Amniotic stem cell (primary cell): ENCODE data around the gene HSDL1.

Experiments
- DNase-seq: peaks from one replicate; lab custom pipeline; 2025; lab: John Stamatoyannopoulos, UW

Gene HSDL1

GRCh38 chr16:84082110-84082509, 62.9 kb downstream of the HSDL1 start:
- DNase-seq = no peak

GRCh38 chr16:84081446-84081989, 63.5 kb downstream of the HSDL1 start:
- no peak for DNase-seq

GRCh38 chr16:84080813-84081212, 64.2 kb downstream of the HSDL1 start:
- no peak for DNase-seq

- DNase-seq = no peak
Measured at GRCh38 chr16:84080378-84080777, 64.6 kb downstream of the HSDL1 start.

- DNase-seq = no peak
Measured at GRCh38 chr16:84079664-84080063, 65.3 kb downstream of the HSDL1 start.

GRCh38 chr16:84075376-84075775, 69.6 kb downstream of the HSDL1 start:
- DNase-seq = no peak

GRCh38 chr16:84074721-84075120, 70.3 kb downstream of the HSDL1 start:
- no peak for DNase-seq
